K562 (cell line): ENCODE data around the gene FSTL3. TPM values are rescaled to one million over a fixed set of nuclear protein-coding genes. Genes with fewer than 3 reads are reported as not detected.
A peak's percentile ranks its signal among the peaks of the same experiment; 100 is the strongest.

Experiments
- BCOR ChIP-seq: fragments of 450-650 bp; IDR thresholded peaks from 2 replicates; pipeline ENCODE4 v1.6.1; 2016
- KDM1A ChIP-seq, 2 experiments: fragments of 450-650 bp; IDR thresholded peaks; 2 replicates each; pipeline ENCODE4 v1.6.1; 2016; ENCODE audit warnings: mild to moderate bottlenecking in 2 of 2
- NEUROD1 ChIP-seq: fragments of 150-350 bp; IDR thresholded peaks from 2 replicates; pipeline ENCODE4 v1.6.1; 2014; ENCODE audit warnings: borderline replicate concordance, low read length, low read depth; ENCODE audit not compliant: partially characterized antibody
- NR4A1 ChIP-seq, 2 experiments: fragments of 250-450 bp in 1 of 2; fragments of 450-650 bp in 1 of 2; sonication (Bioruptor Pico) in 1 of 2; IDR thresholded peaks; 2 replicates each; pipeline versions ENCODE4 v1.4.0 to v1.6.1; 2016 to 2020; ENCODE audit warnings: mild to moderate bottlenecking in 2 of 2, missing compliant biosample characterization in 1 of 2, missing genetic modification characterization in 1 of 2, moderate library complexity in 1 of 2
- PCBP1 ChIP-seq: fragments of 200-400 bp; formaldehyde crosslinking; IDR thresholded peaks from 2 replicates; pipeline ENCODE4 v1.6.1; 2018; ENCODE audit warnings: mild to moderate bottlenecking, low read depth, low read length; ENCODE audit not compliant: poor library complexity, severe bottlenecking
- POLR2G ChIP-seq: fragments of 200-400 bp; formaldehyde crosslinking; IDR thresholded peaks from 2 replicates; pipeline ENCODE4 v1.6.1; 2017; ENCODE audit warnings: low read depth, mild to moderate bottlenecking, antibody characterized with exemption, low read length, moderate library complexity
- RBM22 ChIP-seq: fragments of 200-400 bp; formaldehyde crosslinking; IDR thresholded peaks from 2 replicates; pipeline ENCODE4 v1.6.1; 2018; ENCODE audit warnings: low read length, low read depth; ENCODE audit not compliant: poor library complexity, severe bottlenecking
- RCOR1 ChIP-seq, 2 experiments: IDR thresholded peaks; 2 replicates each; pipeline ENCODE4 v1.6.1; 2012; ENCODE audit warnings: low read depth in 2 of 2, low read length in 2 of 2, borderline replicate concordance in 1 of 2, improper control_type of control experiment in 1 of 2
- SAFB2 ChIP-seq: fragments of 200-400 bp; formaldehyde crosslinking; IDR thresholded peaks from 2 replicates; pipeline ENCODE4 v1.6.1; 2018; ENCODE audit warnings: borderline replicate concordance, low read length, low read depth, moderate library complexity; ENCODE audit not compliant: severe bottlenecking
- SMARCA5 ChIP-seq: fragments of 450-650 bp; IDR thresholded peaks from 2 replicates; pipeline ENCODE4 v1.6.1; 2016
- TAF7 ChIP-seq: fragments of 450-650 bp; IDR thresholded peaks from 2 replicates; pipeline ENCODE4 v1.6.1; 2016; ENCODE audit warnings: missing genetic modification characterization, missing compliant biosample characterization
- ZNF212 ChIP-seq: fragments of 450-650 bp; formaldehyde crosslinking; IDR thresholded peaks from 2 replicates; pipeline ENCODE4 v1.4.0; 2020; ENCODE audit warnings: mild to moderate bottlenecking
- ZSCAN32 ChIP-seq: fragments of 450-650 bp; formaldehyde crosslinking; IDR thresholded peaks from 2 replicates; pipeline ENCODE4 v1.4.0; 2020; ENCODE audit warnings: mild to moderate bottlenecking, moderate library complexity
- polyA plus RNA-seq, 8 experiments: library from polyadenylated mRNA; depleted of rRNA in 4 of 8; stranded (reverse) in 5 of 8; unstranded in 3 of 8; fragments of >200 nt; fragmentation: Nextera tagmentation in 2 of 8; fragmentation: Illumina TruSeq in 1 of 8; extraction: Ambion mirVana in 2 of 8; extraction: Trizol in 1 of 8; gene quantifications; 2 replicates each; pipeline versions ENCODE4 v1.2.1 to v1.2.3, GENCODE V29; 2011 to 2014; ENCODE audit warnings: inconsistent platforms in 1 of 8, missing spikeins in 1 of 8
- total RNA-seq, 7 experiments: library from RNA; depleted of rRNA in 6 of 7; stranded (reverse); fragments of >200 nt in 6 of 7; fragmentation: Illumina TruSeq in 2 of 7; extraction: Trizol in 2 of 7; gene quantifications; 2 replicates each; pipeline versions ENCODE4 v1.2.1 to v1.2.3, GENCODE V29; 2011 to 2021; ENCODE audit warnings: low replicate concordance in 1 of 7
- TF ChIP-seq, protein P1 (sequence below): fragments of 200-800 bp; sonication (Bioruptor generic); IDR thresholded peaks from 2 replicates; pipeline ENCODE4 v1.6.1; 2017; ENCODE audit warnings: missing genetic modification characterization, missing compliant biosample characterization

Gene FSTL3
- total and polyA plus RNA-seq, 9 of the 15 experiments (the other 6 are each of a cell fraction or from before 2014, with no cell fraction given) = 0.35 to 6.8 (median 4.2) TPM; not detected in 1

DNA sequence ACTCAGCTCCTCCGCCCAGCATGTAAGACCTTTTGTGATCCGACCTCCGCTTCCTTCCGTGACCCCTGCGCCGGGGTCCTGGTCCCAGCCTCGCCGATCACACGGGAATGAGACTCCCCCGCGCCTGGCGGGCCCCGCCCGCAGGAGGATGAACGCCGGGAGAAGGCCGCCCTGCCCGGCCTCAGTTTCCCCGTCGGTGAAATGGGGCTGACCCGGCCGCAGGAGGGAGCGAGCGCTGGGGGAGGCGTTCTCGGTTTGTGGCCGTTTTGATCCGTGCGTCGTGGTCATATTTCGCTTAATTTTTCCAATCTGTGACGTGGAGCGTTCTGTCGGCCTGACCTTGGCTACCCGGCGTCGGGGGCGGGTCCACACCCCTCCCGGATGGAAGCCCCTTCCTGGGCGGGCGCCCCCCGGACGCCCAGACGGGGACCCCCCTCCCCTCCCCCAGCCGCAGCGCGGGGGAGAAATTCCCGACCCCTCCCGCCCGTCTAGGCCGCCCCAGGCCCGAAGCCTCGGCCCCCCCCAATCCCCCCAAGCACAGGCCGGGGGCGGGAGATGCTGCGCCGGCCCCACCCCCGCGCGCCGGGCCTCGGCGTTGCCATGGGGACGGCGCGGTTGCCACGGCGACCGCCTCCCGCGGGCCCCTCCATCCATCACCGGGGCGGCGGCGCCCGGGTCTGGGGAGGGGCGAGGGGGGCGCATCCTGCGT is 43.6 kb downstream of the FSTL3 start (continued):
- TF ChIP-seq POLR2G = peak; percentile 36; the same call in 1 of the 2 replicates
- TF ChIP-seq SAFB2 = no peak
- no peak for TF ChIP-seq TAF7 (tag)
- no peak for TF ChIP-seq ZSCAN32 (CRISPR knock-in tag)
- TF ChIP-seq, protein P1, sequence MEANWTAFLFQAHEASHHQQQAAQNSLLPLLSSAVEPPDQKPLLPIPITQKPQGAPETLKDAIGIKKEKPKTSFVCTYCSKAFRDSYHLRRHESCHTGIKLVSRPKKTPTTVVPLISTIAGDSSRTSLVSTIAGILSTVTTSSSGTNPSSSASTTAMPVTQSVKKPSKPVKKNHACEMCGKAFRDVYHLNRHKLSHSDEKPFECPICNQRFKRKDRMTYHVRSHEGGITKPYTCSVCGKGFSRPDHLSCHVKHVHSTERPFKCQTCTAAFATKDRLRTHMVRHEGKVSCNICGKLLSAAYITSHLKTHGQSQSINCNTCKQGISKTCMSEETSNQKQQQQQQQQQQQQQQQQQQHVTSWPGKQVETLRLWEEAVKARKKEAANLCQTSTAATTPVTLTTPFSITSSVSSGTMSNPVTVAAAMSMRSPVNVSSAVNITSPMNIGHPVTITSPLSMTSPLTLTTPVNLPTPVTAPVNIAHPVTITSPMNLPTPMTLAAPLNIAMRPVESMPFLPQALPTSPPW (CRISPR knock-in tag) = peak; percentile 79
- TF ChIP-seq SMARCA5 = 0 out of 2 replicates have a peak, but pooled peaks have one; percentile 34
- no peak for TF ChIP-seq NR4A1 (CRISPR knock-in tag; IDR thresholded peaks at IDR 0.05)
- TF ChIP-seq NR4A1 (tag; IDR thresholded peaks at IDR 0.05) = no peak
- no peak for TF ChIP-seq ZNF212
- peak; percentile 86 for TF ChIP-seq BCOR
- peak; percentile 74 for TF ChIP-seq PCBP1
- TF ChIP-seq RBM22 = peak; percentile 94
- peak; percentile 41 for TF ChIP-seq NEUROD1
- TF ChIP-seq RCOR1 (IDR thresholded peaks at IDR 0.05; ENCODE audit: borderline replicate concordance in 1 of 2, low read depth in 2 of 2, low read length in 2 of 2) = peak in 1 of 2 experiments; percentile 80; a peak in 3 of 4 replicates
- TF ChIP-seq KDM1A (IDR thresholded peaks at IDR 0.05) = peak; percentile 23 to 65; a peak in 3 of 4 replicates
